HCT116 (cell line): Measurements from ENCODE around the gene EPN1. TPM values are rescaled to one million over a fixed set of nuclear protein-coding genes. Genes with fewer than 3 reads are reported as not detected.

Experiments
- ATAC-seq: fragments of 200-7000 bp; cut with Tn5 transposase; 2 replicates; pipeline ENCODE4 v1.9.1; 2020; ENCODE audit warnings: mild to moderate bottlenecking, moderate library complexity
- BruUV-seq: library from RNA; stranded (reverse); fragments of 400-500 nt; replicated peaks from 2 replicates; lab custom pipeline; 2021; lab: Mats Ljungman, UMichigan
- CTCF ChIA-PET: fragments of 300-600 bp; sonication (Branson Sonifier 250); formaldehyde crosslinking; loops from one replicate; lab custom pipeline; 2021; ENCODE audit warnings: antibody characterized with exemption; lab: Charles Lee
- POLR2A ChIA-PET: fragments of 300-600, 350-600 bp; sonication (Branson Sonifier 250); formaldehyde crosslinking; loops from one replicate; lab custom pipeline; 2021; ENCODE audit warnings: antibody characterized with exemption; lab: Charles Lee
- RAD21 ChIA-PET, 2 experiments: fragments of 300-600 bp; sonication (Branson Sonifier 250); formaldehyde crosslinking; loops; one replicate each; lab custom pipeline; 2023; ENCODE audit warnings: low total read pairs in 2 of 2; ENCODE audit not compliant: uncharacterized antibody in 2 of 2, unreplicated experiment in 2 of 2, low non-redundant PET in 1 of 2; lab: Charles Lee
- DNase-seq: peaks from one replicate; pipeline ENCODE4 v3.0.0-alpha.2; 2010; ENCODE audit warnings: low read depth, low spot score
- H2AFZ ChIP-seq: fragments of 200-600 bp; shearing (Covaris generic), sonication (generic); 2 replicates; pipeline ENCODE4 v1.6.1; 2017; ENCODE audit warnings: low read depth, mixed run types, mixed read lengths, antibody characterized with exemption, low read length; ENCODE audit not compliant: poor library complexity, severe bottlenecking
- H3K27ac ChIP-seq: 2 replicates; pipeline ENCODE4 v1.5.1; 2012; ENCODE audit warnings: low read depth, low read length
- H3K27me3 ChIP-seq: fragments of 200-600 bp; sonication (generic); 2 replicates; pipeline ENCODE4 v1.6.1; 2016; ENCODE audit warnings: mixed run types, low read length, mixed read lengths; ENCODE audit not compliant: insufficient read depth
- H3K36me3 ChIP-seq, 2 experiments: fragments of 200-500 bp in 1 of 2; fragments of 200-600 bp in 1 of 2; sonication (Bioruptor generic) in 1 of 2; sonication (generic) in 1 of 2; 2 replicates each; pipeline versions ENCODE4 v1.5.1 to v1.6.1; 2014 to 2016; ENCODE audit warnings: low read length in 2 of 2, inconsistent platforms in 1 of 2, mixed read lengths in 1 of 2, mixed run types in 1 of 2; ENCODE audit not compliant: insufficient read depth in 2 of 2, control insufficient read depth in 1 of 2
- H3K4me1 ChIP-seq, 2 experiments: fragments of 200-600 bp in 1 of 2; sonication (generic) in 1 of 2; 2 replicates each; pipeline versions ENCODE4 v1.5.1 to v1.6.1; 2012 to 2017; ENCODE audit warnings: low read length in 2 of 2, inconsistent platforms in 1 of 2, mild to moderate bottlenecking in 1 of 2, mixed read lengths in 1 of 2, mixed run types in 1 of 2, moderate library complexity in 1 of 2; ENCODE audit not compliant: insufficient read depth in 2 of 2, control insufficient read depth in 1 of 2
- H3K4me2 ChIP-seq: fragments of 200-600 bp; sonication (generic); 2 replicates; pipeline ENCODE4 v1.6.1; 2017; ENCODE audit warnings: mixed run types, low read length, mixed read lengths
- H3K4me3 ChIP-seq, 2 experiments: fragments of 200-600 bp in 1 of 2; sonication (generic) in 1 of 2; replicated peaks in 1 of 2; 2 replicates each; pipeline ENCODE4 v1.5.1; 2011 to 2016; ENCODE audit warnings: low read length in 2 of 2, control low read depth in 1 of 2, low read depth in 1 of 2, mild to moderate bottlenecking in 1 of 2, mixed read lengths in 1 of 2, mixed run types in 1 of 2
- H3K79me2 ChIP-seq: fragments of 200-600 bp; sonication (generic); 2 replicates; pipeline ENCODE4 v1.6.1; 2017; ENCODE audit warnings: mild to moderate bottlenecking, mixed run types, low read length, moderate library complexity, mixed read lengths; ENCODE audit not compliant: insufficient read depth
- H3K9ac ChIP-seq: fragments of 200-600 bp; sonication (generic); 2 replicates; pipeline ENCODE4 v1.6.1; 2016; ENCODE audit warnings: low read length, mixed read lengths
- H3K9me2 ChIP-seq: fragments of 200-600 bp; sonication (generic), shearing (Covaris generic); 2 replicates; pipeline ENCODE4 v1.6.1; 2017; ENCODE audit warnings: mixed run types, mild to moderate bottlenecking, moderate library complexity; ENCODE audit not compliant: insufficient read depth
- H3K9me3 ChIP-seq, 2 experiments: fragments of 200-500 bp in 1 of 2; fragments of 200-600 bp in 1 of 2; sonication (Bioruptor generic) in 1 of 2; sonication (generic) in 1 of 2; 2 replicates each; pipeline ENCODE4 v1.6.1; 2014 to 2017; ENCODE audit warnings: low read length in 2 of 2, mixed read lengths in 2 of 2, inconsistent platforms in 1 of 2, low read depth in 1 of 2, mild to moderate bottlenecking in 1 of 2, mixed run types in 1 of 2, moderate library complexity in 1 of 2; ENCODE audit not compliant: control insufficient read depth in 1 of 2, insufficient read depth in 1 of 2
- H4K20me1 ChIP-seq: fragments of 200-600 bp; sonication (generic), shearing (Covaris generic); 2 replicates; pipeline ENCODE4 v1.6.1; 2017; ENCODE audit warnings: mixed run types, mild to moderate bottlenecking, moderate library complexity; ENCODE audit not compliant: insufficient read depth
- ATF3 ChIP-seq: IDR thresholded peaks from 2 replicates; pipeline ENCODE4 v1.6.1; 2012
- CBX3 ChIP-seq: IDR thresholded peaks from 2 replicates; pipeline ENCODE4 v1.6.1; 2012; ENCODE audit warnings: low read depth
- CEBPB ChIP-seq: IDR thresholded peaks from 2 replicates; pipeline ENCODE4 v1.6.1; 2012; ENCODE audit warnings: low read depth
- EGR1 ChIP-seq: IDR thresholded peaks from 2 replicates; pipeline ENCODE4 v1.6.1; 2012; ENCODE audit warnings: low read depth
- ELF1 ChIP-seq: IDR thresholded peaks from 2 replicates; pipeline ENCODE4 v1.6.1; 2012; ENCODE audit warnings: low read depth, borderline replicate concordance
- EZH2phosphoT487 ChIP-seq: fragments of 200-600 bp; IDR thresholded peaks from 2 replicates; pipeline ENCODE4 v1.6.1; 2018; ENCODE audit warnings: antibody characterized with exemption, borderline replicate concordance
- MAX ChIP-seq: IDR thresholded peaks from 2 replicates; pipeline ENCODE4 v1.6.1; 2012
- POLR2A ChIP-seq: IDR thresholded peaks from 2 replicates; pipeline ENCODE4 v1.7.0; 2011; ENCODE audit warnings: borderline replicate concordance; ENCODE audit not compliant: insufficient read depth, insufficient read length; ENCODE audit errors: extremely low read depth
- POLR2AphosphoS5 ChIP-seq: IDR thresholded peaks from 2 replicates; pipeline ENCODE4 v1.6.1; 2011; ENCODE audit warnings: mild to moderate bottlenecking, low read depth, low read length, moderate library complexity
- RAD21 ChIP-seq: IDR thresholded peaks from 2 replicates; pipeline ENCODE4 v1.6.1; 2012; ENCODE audit warnings: low read depth, mild to moderate bottlenecking
- REST ChIP-seq: IDR thresholded peaks from 2 replicates; pipeline ENCODE4 v1.6.1; 2012; ENCODE audit warnings: low read depth
- SIN3A ChIP-seq: IDR thresholded peaks from 2 replicates; pipeline ENCODE4 v1.6.1; 2012; ENCODE audit warnings: low read depth
- SP1 ChIP-seq: IDR thresholded peaks from 2 replicates; pipeline ENCODE4 v1.6.1; 2012; ENCODE audit warnings: low read depth
- SRF ChIP-seq: IDR thresholded peaks from 2 replicates; pipeline ENCODE4 v1.6.1; 2012; ENCODE audit warnings: low read depth
- TCF7L2 ChIP-seq: IDR thresholded peaks from 2 replicates; pipeline ENCODE4 v1.7.0; 2011; ENCODE audit warnings: borderline replicate concordance, inconsistent platforms; ENCODE audit not compliant: insufficient read depth, insufficient read length; ENCODE audit errors: extremely low read depth
- ZBTB33 ChIP-seq: IDR thresholded peaks from 2 replicates; pipeline ENCODE4 v1.6.1; 2011; ENCODE audit warnings: mild to moderate bottlenecking, low read length, moderate library complexity; ENCODE audit not compliant: insufficient replicate concordance; ENCODE audit errors: extremely low read depth
- ZNF274 ChIP-seq: fragments of 200-500 bp; sonication (Bioruptor generic); IDR thresholded peaks from 2 replicates; pipeline ENCODE4 v1.6.1; 2014; ENCODE audit warnings: mild to moderate bottlenecking, low read depth, low read length, inconsistent platforms
- intact Hi-C: fragments of 100-400 bp; cut with micrococcal nuclease; formaldehyde crosslinking; loops from 2 replicates; pipeline ENCODE4 v1.10.0; 2022
- total RNA-seq: library from RNA; stranded (reverse); gene quantifications from one replicate; pipeline ENCODE4 v1.2.1, GENCODE V29; 2021; ENCODE audit not compliant: unreplicated experiment

The EPN1 gene
- total RNA-seq, 1 experiment from 2014 or later, result 122 TPM

DNA sequence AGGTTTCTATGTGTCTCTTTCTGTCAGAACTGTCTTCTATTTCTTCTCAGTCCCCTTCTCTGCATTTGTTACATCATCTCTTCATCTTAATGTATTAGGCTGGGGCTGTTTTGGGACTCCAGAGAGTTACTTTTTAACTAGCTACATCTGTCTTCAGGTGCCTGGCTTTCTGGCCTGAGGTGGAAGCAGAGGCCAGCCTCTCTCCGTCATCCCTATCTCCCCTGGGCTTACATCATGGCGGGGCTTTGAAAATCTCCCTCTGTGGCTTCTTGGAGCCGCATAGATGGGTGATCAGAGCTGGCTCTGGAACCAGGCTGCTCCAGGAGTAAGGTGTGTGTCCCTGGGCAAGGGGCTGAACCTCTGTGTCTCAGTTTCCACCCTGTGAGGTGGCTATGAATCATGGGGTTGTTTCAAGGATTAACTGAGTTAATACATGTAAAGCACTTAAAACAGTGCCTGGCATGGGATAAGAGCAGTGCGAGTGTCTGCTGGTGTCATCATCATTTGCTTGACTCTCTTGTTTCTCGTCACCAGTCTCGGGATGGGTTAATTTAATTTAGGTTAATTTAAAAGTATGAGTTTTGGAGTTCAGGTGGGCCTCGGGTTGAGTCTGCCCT, 2.0 kb downstream of the EPN1 start (continued):
- no peak for TF ChIP-seq SP1
- no peak for TF ChIP-seq MAX

GRCh38 chr19:55677572-55678028, 2.6 kb downstream of the EPN1 start:
- RAD21 ChIA-PET, result no interaction called here
- DNase-seq, result no peak
- Histone ChIP-seq H3K4me2 (no peak overlapping the region), H3K4me1 (peaks cover 11 to 41% of the 10 kb centered on the region in 2 experiments), H2AFZ (no peak overlapping the region), H3K79me2 (peaks cover 90% of the 10 kb centered on the region), H3K9ac (no peak overlapping the region), H3K36me3 (peaks cover 16 to 30% of the 10 kb centered on the region in 2 experiments; a peak in 3 of 4 replicates), H3K9me3 (no peaks in the 10 kb centered on the region), H4K20me1 (0 out of 2 replicates have a peak, but pooled peaks cover 8% of the 10 kb centered on the region), H3K4me3 (no peak overlapping the region), H3K27ac (no peak overlapping the region), H3K27me3 (no peaks in the 10 kb centered on the region), H3K9me2 (no peaks in the 10 kb centered on the region)
- BruUV-seq, result no TSS peak
- intact Hi-C loops, result no loop called here
- POLR2A ChIA-PET, result no interaction called here
- CTCF ChIA-PET, result no interaction called here
- ATAC-seq, result no peak
- TF ChIP-seq SP1, result no peak
- no peak for TF ChIP-seq TCF7L2
- TF ChIP-seq POLR2AphosphoS5, result no peak
- TF ChIP-seq SIN3A, result no peak
- TF ChIP-seq POLR2A, result no peak
- no peak for TF ChIP-seq RAD21
- TF ChIP-seq ATF3, result no peak
- TF ChIP-seq REST, result no peak
- no peak for TF ChIP-seq ELF1
- TF ChIP-seq ZNF274, result no peak
- no peak for TF ChIP-seq EZH2phosphoT487
- TF ChIP-seq MAX, result no peak
- TF ChIP-seq ZBTB33, result no peak
- TF ChIP-seq CEBPB, result no peak
- no peak for TF ChIP-seq EGR1
- no peak for TF ChIP-seq SRF
- no peak for TF ChIP-seq CBX3
